ENCODE data around the gene BORCS5. TPM values are rescaled to one million over a fixed set of nuclear protein-coding genes. Genes with fewer than 3 reads are reported as not detected.

BORCS5 gene
- total and polyA plus RNA-seq, 2 of the 4 experiments (the other 2 are of a cell fraction), result 14.4 to 18.3 TPM

GRCh38 chr12:12392413-12392812, 35.5 kb downstream of the BORCS5 start:
- H3K9me1 ChIP-seq (ENCODE audit: insufficient read depth, low read length), result peaks cover 5% of the 10 kb centered on the region
- H3K9me3 ChIP-seq (ENCODE audit: control insufficient read depth, insufficient read depth, low read length), result no peaks in the 10 kb centered on the region
- no peak for TF ChIP-seq MAFK (IDR thresholded peaks at IDR 0.05; ENCODE audit: low read depth, low read length)
- TF ChIP-seq SMC3 (IDR thresholded peaks at IDR 0.05; ENCODE audit: low read depth, low read length), result no peak
- TF ChIP-seq MXI1 (IDR thresholded peaks at IDR 0.05; ENCODE audit: borderline replicate concordance, low read depth, low read length), result no peak
- TF ChIP-seq USF2 (IDR thresholded peaks at IDR 0.05; ENCODE audit: low read depth, low read length), result no peak
- TF ChIP-seq POLR2A (IDR thresholded peaks at IDR 0.05; ENCODE audit: low read depth, low read length), result no peak
- no peak for TF ChIP-seq RCOR1 (IDR thresholded peaks at IDR 0.05; ENCODE audit: insufficient replicate concordance, low read length)
- TF ChIP-seq ELK1 (IDR thresholded peaks at IDR 0.05; ENCODE audit: borderline replicate concordance, low read depth, low read length), result no peak
- no peak for TF ChIP-seq CEBPB (IDR thresholded peaks at IDR 0.05; ENCODE audit: low read depth, low read length)
- TF ChIP-seq BHLHE40 (IDR thresholded peaks at IDR 0.05; ENCODE audit: low read depth, low read length), result no peak
- TF ChIP-seq NFE2L2 (IDR thresholded peaks at IDR 0.05; ENCODE audit: low read depth, low read length), result no peak
- no peak for TF ChIP-seq RAD21 (IDR thresholded peaks at IDR 0.05; ENCODE audit: low read length)
- TF ChIP-seq RFX5 (IDR thresholded peaks at IDR 0.05; ENCODE audit: low read depth, low read length), result no peak
- TF ChIP-seq MAZ (IDR thresholded peaks at IDR 0.05; ENCODE audit: borderline replicate concordance, low read depth, low read length), result no peak
- no peak for TF ChIP-seq CHD1 (IDR thresholded peaks at IDR 0.05; ENCODE audit: low read depth, low read length)
- no peak for TF ChIP-seq CTCF (conservative IDR thresholded peaks at IDR 0.05; ENCODE audit: low read depth, low read length)
- H3K79me1 ChIP-seq (ENCODE audit: low read depth in 1 of 2, low read length in 2 of 2), result peaks cover 0 to 10% of the 10 kb centered on the region in 2 experiments; a peak in 2 of 4 replicates
- H4K5ac ChIP-seq (ENCODE audit: low read depth, low read length), result no peak overlapping the region
- no peak overlapping the region for H2BK120ac ChIP-seq (ENCODE audit: low read depth, low read length)
- no CpG with 5 or more reads among the region's 2 CpGs for WGBS, 2 experiments (ENCODE audit: extremely low coverage in 2 of 2, insufficient read length in 1 of 2)
- no peak overlapping the region for H3K14ac ChIP-seq (replicated peaks; ENCODE audit: low read depth, low read length)
- CTCF ChIA-PET, result no interaction called here
- no peak overlapping the region for H2BK20ac ChIP-seq (ENCODE audit: low read depth, low read length)
- H2AFZ ChIP-seq (replicated peaks; ENCODE audit: low read length, poor library complexity), result no peak overlapping the region
- H3K18ac ChIP-seq (ENCODE audit: low read depth, low read length), result no peak overlapping the region
- H3K4me1 ChIP-seq (ENCODE audit: control insufficient read depth, insufficient read depth, low read length), result peaks cover 4% of the 10 kb centered on the region
- in situ Hi-C loops (cut with MboI; ENCODE audit: low sequenced_read_pairs), result loop anchor here (10.0 kb wide), 1 partner anchor 172 kb away; the partner anchor contains the start of gene DUSP16
- no peak overlapping the region for H3K4me3 ChIP-seq (ENCODE audit: insufficient read depth, low read depth, low read length)
- H3K27me3 ChIP-seq (ENCODE audit: control insufficient read depth, insufficient read depth, low read length), result no peaks in the 10 kb centered on the region
- no peak overlapping the region for H2BK15ac ChIP-seq (ENCODE audit: low read depth, low read length)
- H3K56ac ChIP-seq (ENCODE audit: extremely low read depth, insufficient read depth, low read length), result no peak overlapping the region
- no peak overlapping the region for H3K27ac ChIP-seq (ENCODE audit: insufficient read depth, low read length)
- H3K23ac ChIP-seq (ENCODE audit: low read depth, low read length), result no peak overlapping the region
- H2AK5ac ChIP-seq (ENCODE audit: low read depth, low read length), result no peak overlapping the region
- H4K20me1 ChIP-seq (ENCODE audit: insufficient read depth, low read length), result no peaks in the 10 kb centered on the region
- no peak overlapping the region for H2AK9ac ChIP-seq (replicated peaks; ENCODE audit: low read depth, low read length, poor library complexity)
- no peak overlapping the region for H4K8ac ChIP-seq (ENCODE audit: low read depth in 2 of 2, low read length in 2 of 2)
- dilution Hi-C loops (cut with HindIII; ENCODE audit: low sequenced_read_pairs, unreplicated experiment), result no loop called here
- no peak overlapping the region for H3K9ac ChIP-seq (ENCODE audit: low read depth, low read length)
- intact Hi-C loops (cut with micrococcal nuclease), result no loop called here
- no peak for DNase-seq
- BruUV-seq (replicated peaks), result no TSS peak
- POLR2A ChIA-PET (ENCODE audit: unreplicated experiment), result no interaction called here
- ATAC-seq (ENCODE audit: low read depth), result no peak; the same call in 1 of the 2 replicates
- no peak overlapping the region for H3K4me2 ChIP-seq (ENCODE audit: low read depth, low read length)
- no peak overlapping the region for H4K91ac ChIP-seq (ENCODE audit: insufficient read depth, low read depth, low read length)
- no peak overlapping the region for H3K4ac ChIP-seq (ENCODE audit: low read depth, low read length)
- H2BK5ac ChIP-seq (ENCODE audit: low read depth, low read length, poor library complexity, severe bottlenecking), result no peak overlapping the region
- H3K36me3 ChIP-seq (ENCODE audit: control insufficient read depth, insufficient read depth, low read length), result no peaks in the 10 kb centered on the region

All from IMR-90 (cell line).